AG04450 (cell line): Measurements from ENCODE around the gene PCLO. TPM values are rescaled to one million over a fixed set of nuclear protein-coding genes. Genes with fewer than 3 reads are reported as not detected.
"Not testable (repeated sequence)": the region's sequence is repeated elsewhere in the genome, so short reads cannot be mapped to it uniquely, and the experiment has no call there.

ENCODE experiments used
- CTCF ChIA-PET: fragments of 300-600, 350-600 bp; formaldehyde crosslinking; extraction: SDS; loops from one replicate; lab custom pipeline; 2022; ENCODE audit warnings: antibody characterized with exemption, inconsistent platforms; lab: Charles Lee
- POLR2A ChIA-PET: fragments of 350-600 bp; formaldehyde crosslinking; extraction: SDS; loops from one replicate; lab custom pipeline; 2021; ENCODE audit warnings: antibody characterized with exemption, inconsistent platforms; lab: Yijun Ruan, JAX
- DNase-seq: peaks from one replicate; pipeline ENCODE4 v3.0.0-alpha.2; 2011; ENCODE audit warnings: low read depth, low spot score
- H3K27ac ChIP-seq: one replicate; pipeline ENCODE4 v1.5.1; 2012; ENCODE audit warnings: low read depth, low read length, control low read depth
- H3K27me3 ChIP-seq: one replicate; pipeline ENCODE4 v1.6.0; 2012; ENCODE audit warnings: low read length; ENCODE audit not compliant: control insufficient read depth, insufficient read depth
- H3K4me3 ChIP-seq: 2 replicates; pipeline ENCODE4 v1.5.1; 2011; ENCODE audit warnings: mild to moderate bottlenecking, low read depth, low read length, control low read depth
- H3K9me3 ChIP-seq: 2 replicates; pipeline ENCODE4 v1.5.1; 2012; ENCODE audit warnings: low read length; ENCODE audit not compliant: control insufficient read depth, insufficient read depth
- CTCF ChIP-seq: IDR thresholded peaks from 2 replicates; pipeline ENCODE4 v1.5.1; 2011; ENCODE audit warnings: low read depth, low read length, control low read depth, inconsistent platforms
- polyA plus RNA-seq: library from polyadenylated mRNA; depleted of rRNA; stranded (reverse); fragments of >200 nt; gene quantifications from 2 replicates; pipeline ENCODE4 v1.2.3, GENCODE V29; 2011

PCLO gene
- polyA plus RNA-seq, 1 experiment: 0.01 TPM

- no peaks in the 10 kb centered on the region for H3K27me3 ChIP-seq
- CTCF ChIA-PET: interaction anchor here (0.6 kb wide), 1 partner anchor 365 kb away, joined by 3 read pairs; no protein-coding TSS in a partner anchor
- H3K4me3 ChIP-seq: no peak overlapping the region
- no peak for DNase-seq
- H3K9me3 ChIP-seq: no peaks in the 10 kb centered on the region
- TF ChIP-seq CTCF: no peak
- no peak overlapping the region for H3K27ac ChIP-seq
- POLR2A ChIA-PET: no interaction called here
Observed at GRCh38 chr7:83105948-83106347, 56.7 kb downstream of the PCLO start.

- CTCF ChIA-PET: no interaction called here
- H3K27me3 ChIP-seq: no peaks in the 10 kb centered on the region
- DNase-seq: no peak
- H3K4me3 ChIP-seq: no peak overlapping the region
- TF ChIP-seq CTCF: no peak
- H3K27ac ChIP-seq: no peak overlapping the region
- no peaks in the 10 kb centered on the region for H3K9me3 ChIP-seq
- POLR2A ChIA-PET: no interaction called here
Observed at GRCh38 chr7:83105063-83105462, 57.6 kb downstream of the PCLO start.

- ChIA-PET CTCF (no interaction called here), POLR2A (no interaction called here)
- Histone ChIP-seq H3K9me3 (no peaks in the 10 kb centered on the region), H3K27ac (no peak overlapping the region), H3K27me3 (no peaks in the 10 kb centered on the region), H3K4me3 (no peak overlapping the region)
- no peak for DNase-seq
- TF ChIP-seq CTCF: no peak
Observed at GRCh38 chr7:83101530-83101929, 61.2 kb downstream of the PCLO start.

- TF ChIP-seq CTCF: no peak
- H3K27ac ChIP-seq: no peak overlapping the region
- ChIA-PET CTCF (no interaction called here), POLR2A (no interaction called here)
- H3K27me3 ChIP-seq: no peaks in the 10 kb centered on the region
- no peak for DNase-seq
- no peaks in the 10 kb centered on the region for H3K9me3 ChIP-seq
- H3K4me3 ChIP-seq: no peak overlapping the region
Observed at GRCh38 chr7:83096065-83096580, 66.6 kb downstream of the PCLO start.

- ChIA-PET POLR2A (no interaction called here), CTCF (no interaction called here)
- no peak for DNase-seq
- Histone ChIP-seq H3K9me3 (no peaks in the 10 kb centered on the region), H3K4me3 (no peak overlapping the region), H3K27me3 (no peaks in the 10 kb centered on the region), H3K27ac (no peak overlapping the region)
- TF ChIP-seq CTCF: no peak
Observed at GRCh38 chr7:83085299-83085698, 77.4 kb downstream of the PCLO start.

- DNase-seq, H3K4me3 ChIP-seq, H3K9me3 ChIP-seq, H3K27me3 ChIP-seq, POLR2A ChIA-PET, CTCF ChIA-PET, H3K27ac ChIP-seq: not testable (repeated sequence)
Observed at GRCh38 chr7:83079879-83080278, 82.8 kb downstream of the PCLO start.
